GM19372 (cell line): Measurements from ENCODE around the gene ZMYND10.

Experiments used
- ATAC-seq: cut with Tn5 transposase; IDR thresholded peaks from one replicate; pipeline ENCODE4 v1.9.1; 2021; ENCODE audit warnings: mild to moderate bottlenecking, low read depth, moderate library complexity; ENCODE audit not compliant: unreplicated experiment

Gene ZMYND10

DNA sequence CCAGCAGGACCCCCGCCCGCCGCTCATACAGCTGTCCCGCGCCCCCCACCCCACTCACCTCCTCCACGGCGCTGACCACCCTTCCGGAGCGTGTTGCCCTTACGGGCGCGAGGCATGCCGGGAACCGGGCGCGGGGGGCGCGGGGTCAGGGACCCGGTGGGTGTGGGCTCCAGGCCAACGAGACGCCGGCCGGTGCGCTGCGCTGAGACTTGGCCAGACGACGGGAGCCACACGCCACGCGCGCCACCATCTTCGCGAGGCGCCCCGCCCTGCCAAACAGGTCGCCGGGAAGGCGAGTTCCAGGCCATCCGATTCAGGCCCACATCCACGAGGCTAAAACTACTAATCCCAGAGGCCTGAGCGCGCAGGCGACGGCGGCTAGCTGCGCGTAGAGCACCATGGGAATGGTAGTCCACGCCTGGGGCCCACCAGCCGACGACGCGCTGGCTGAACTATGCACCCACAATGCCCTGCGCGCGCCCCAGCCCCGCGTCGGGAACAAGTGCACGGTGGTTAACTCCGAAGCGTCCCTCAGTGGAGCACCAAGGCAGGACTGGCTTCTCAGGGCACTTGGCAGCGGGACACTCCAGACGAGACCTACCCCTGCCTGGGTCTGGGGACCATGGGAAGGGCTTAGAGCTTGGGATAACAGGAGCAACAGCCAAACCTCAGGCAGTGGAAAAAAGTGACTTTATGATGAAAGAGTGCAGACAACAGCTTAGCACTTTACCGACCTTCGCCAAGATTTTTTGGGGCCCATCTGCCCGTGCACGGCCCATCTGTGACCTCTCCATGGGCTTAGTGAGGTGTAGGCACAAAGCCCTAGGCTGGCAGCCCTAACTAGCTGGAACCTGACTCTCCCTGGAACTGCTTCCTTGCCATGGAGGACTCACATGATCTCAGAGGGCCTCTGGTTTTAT is 53.1 kb downstream of the ZMYND10 start, which contains the start of gene IFRD2:
IFRD2 (minus strand) TSS at position 271 of the 920 bp plus-strand sequence; CDS start at position 116, 155 bp downstream.
- ATAC-seq, result peak; percentile 96
